Measurements from ENCODE around the gene FSIP2. TPM values are rescaled to one million over a fixed set of nuclear protein-coding genes. Genes with fewer than 3 reads are reported as not detected.

The FSIP2 gene
- 1.2 and 1.3 TPM in 2 replicates for total RNA-seq (2013; cell fraction: nucleolus; rRNA removed)
- 0.34 and 0.38 TPM in 2 replicates for total RNA-seq (2014; rRNA removed)
- 0.46 and 1.3 TPM in 2 replicates for total RNA-seq (2014; rRNA removed; fragmentation: Illumina TruSeq; extraction: Trizol)
- 0.36 and 0.48 TPM in 2 replicates for total RNA-seq (2021)
- 0.08 TPM for polyA plus RNA-seq (2011; ENCODE audit: low read depth)
- polyA plus RNA-seq (2011; rRNA removed) = 0.01 and 0.03 TPM in 2 replicates
- not detected in 2 replicates for polyA plus RNA-seq (2011; cell fraction: cytosol; rRNA removed)
- polyA plus RNA-seq (2011; cell fraction: nucleus; rRNA removed) = 0.04 TPM in 1 of 2 replicates, not detected in the other
- 0.18 and 0.22 TPM in 2 replicates for polyA plus RNA-seq (2012)
- 0.19 and 0.24 TPM in 2 replicates for polyA plus RNA-seq (2014; fragmentation: Illumina TruSeq; extraction: Trizol)
- under 1 TPM; 0.04 to 0.13 TPM for polyA plus RNA-seq (2014; fragmentation: Nextera tagmentation; extraction: Ambion mirVana)
- polyA plus RNA-seq (2014; rRNA removed) = 0.10 and 0.48 TPM in 2 replicates
- under 1 TPM; 0.05 to 0.14 TPM for polyA plus RNA-seq (2016; fragmentation: Nextera tagmentation; extraction: Ambion mirVana)
- polyA minus RNA-seq (2011; rRNA and poly(A)+ RNA removed) = 0.07 and 0.10 TPM in 2 replicates
- not detected in 2 replicates for polyA minus RNA-seq (2011; cell fraction: cytosol; rRNA and poly(A)+ RNA removed)
- polyA minus RNA-seq (2011; cell fraction: nucleus; rRNA and poly(A)+ RNA removed) = 0.38 and 0.48 TPM in 2 replicates
- percentile 3 among the genes with signal in this experiment for Bru-seq, nascent RNA
- percentile 6 among the genes with signal in this experiment for BruChase-seq, experiment 1, labeled RNA remaining after a 6-hour chase
- percentile 5 among the genes with signal in this experiment for BruChase-seq, experiment 2, labeled RNA remaining after a 2-hour chase
- long read RNA-seq, experiment 1 = 0 reads
- long read RNA-seq, experiment 2, partial matches to known transcripts = 0 of 2 reads
- long read RNA-seq, experiment 2, other reads (novel, unspliced or antisense) = 2 of 2 reads

GRCh38 chr2:185738679-185739472 is at the start of gene FSIP2:
FSIP2 (plus strand) TSS chr2:185738804; CDS start chr2:185738895, 91 bp downstream.
- no peak within 1 kb of the TSS for H2AFZ ChIP-seq (ENCODE audit: control insufficient read depth, low read depth, low read length)
- intact Hi-C loops (cut with micrococcal nuclease; ENCODE audit: unreplicated experiment) = loop anchor here (2.0 to 10.0 kb wide), 3 partner anchors 448 to 726 kb away; no protein-coding TSS in a partner anchor
- RAD21 ChIA-PET (ENCODE audit: unreplicated experiment) = interaction anchor here (0.6 to 1.0 kb wide), 2 partner anchors 448 to 1673 kb away, joined by 3 to 5 read pairs; no protein-coding TSS in a partner anchor
- SMC1A ChIA-PET (ENCODE audit: uncharacterized antibody, unreplicated experiment) = interaction anchor here (0.8 to 1.1 kb wide), 3 partner anchors 447 to 530 kb away, joined by 3 read pairs; no protein-coding TSS in a partner anchor
- 0 out of 2 replicates have a peak within 1 kb of the TSS, but pooled peaks have one; percentile 2 for H3K4me2 ChIP-seq (ENCODE audit: control insufficient read depth, insufficient read depth)
- in situ Hi-C loops (cut with MboI) = no loop called here
- no peak for FAIRE-seq
- H3K4me3 ChIP-seq = no peak within 1 kb of the TSS
- DNase-seq (ENCODE audit: low read depth, low spot score) = no peak
- WGBS (ENCODE audit: insufficient coverage, insufficient replicate concordance, low lambda C conversion rate, missing lambda C conversion rate) = 39% methylated on average over 55 of the region's 59 CpGs
- H4K20me1 ChIP-seq (ENCODE audit: control insufficient read depth, insufficient read depth) = no peaks in the 10 kb centered on the region
- TF ChIP-seq PML (IDR thresholded peaks at IDR 0.05; ENCODE audit: low read length) = no peak
- TF ChIP-seq CREB1 (IDR thresholded peaks at IDR 0.05; ENCODE audit: low read depth) = no peak
- peak; percentile 29; the same call in 1 of the 2 replicates for TF ChIP-seq RUNX3 (IDR thresholded peaks at IDR 0.05; ENCODE audit: low read length)
- TF ChIP-seq YY1 (IDR thresholded peaks at IDR 0.05; ENCODE audit: low read depth, low read length) = peak; percentile 72
- TF ChIP-seq BHLHE40 (IDR thresholded peaks at IDR 0.05; ENCODE audit: borderline replicate concordance in 1 of 2, low read depth in 2 of 2, low read length in 1 of 2) = peak in 1 of 2 experiments; percentile 33; a peak in 1 of 4 replicates
- no peak for TF ChIP-seq STAT1 (conservative IDR thresholded peaks at IDR 0.05)
- TF ChIP-seq RAD51 (IDR thresholded peaks at IDR 0.05) = no peak
- TF ChIP-seq CTCF (IDR thresholded peaks at IDR 0.05 in 2 of 3, conservative IDR thresholded peaks at IDR 0.05 in 1 of 3; ENCODE audit: control insufficient read depth in 2 of 3, extremely low read depth in 1 of 3, insufficient read depth in 1 of 3, low read depth in 3 of 3, low read length in 3 of 3) = peak; percentile 68 to 89 (median 77)
- TF ChIP-seq RAD21 (IDR thresholded peaks at IDR 0.05; ENCODE audit: insufficient read depth, low read depth, low read length) = peak; percentile 73
- 0 out of 2 replicates have a peak, but pooled peaks have one; percentile 22 for TF ChIP-seq DPF2 (IDR thresholded peaks at IDR 0.05)
- TF ChIP-seq HDGF (IDR thresholded peaks at IDR 0.05) = no peak
- TF ChIP-seq PKNOX1 (IDR thresholded peaks at IDR 0.05) = no peak
- no peak for TF ChIP-seq FOXK2 (IDR thresholded peaks at IDR 0.05)
- TF ChIP-seq SMC3 (IDR thresholded peaks at IDR 0.05; ENCODE audit: borderline replicate concordance, low read length) = peak; percentile 63
- H3K27me3 ChIP-seq (replicated peaks in 1 of 2; ENCODE audit: control insufficient read depth in 2 of 2, insufficient read depth in 2 of 2, low read length in 1 of 2) = no peaks in the 10 kb centered on the region; a peak in 1 of 4 replicates
- ATAC-seq = peak; percentile 98
- BruUV-seq (replicated peaks) = no TSS peak
- H3K9me3 ChIP-seq (replicated peaks; ENCODE audit: control insufficient read depth, insufficient read depth, low read length) = no peaks in the 10 kb centered on the region
- no peak within 1 kb of the TSS for H3K27ac ChIP-seq (ENCODE audit: control insufficient read depth, insufficient read depth)
- H3K79me2 ChIP-seq (ENCODE audit: control insufficient read depth, insufficient read depth, low read length) = no peaks in the 10 kb centered on the region
- CTCF ChIA-PET = interaction anchor here (0.7 to 2.4 kb wide), 8 partner anchors 47 to 722 kb away, joined by 3 to 9 read pairs (median 3); no protein-coding TSS in a partner anchor
- no peaks in the 10 kb centered on the region for H3K4me1 ChIP-seq (ENCODE audit: control insufficient read depth, insufficient read depth, low read length)
- POLR2A ChIA-PET = no interaction called here
- no peaks in the 10 kb centered on the region for H3K36me3 ChIP-seq (ENCODE audit: control insufficient read depth in 2 of 2, insufficient read depth in 2 of 2, low read length in 1 of 2)
- no peak within 1 kb of the TSS for H3K9ac ChIP-seq (ENCODE audit: control insufficient read depth, insufficient read depth, low read length)
